GM13977 (cell line): ENCODE measurements around the gene GIMAP8.
A peak's percentile ranks its signal among the peaks of the same experiment; 100 is the strongest.

ENCODE experiments used
- DNase-seq: peaks from one replicate; pipeline ENCODE4 v3.0.0; 2012; ENCODE audit warnings: low spot score
- CTCF ChIP-seq: IDR thresholded peaks from 2 replicates; pipeline ENCODE4 v1.5.1; 2012; ENCODE audit warnings: mild to moderate bottlenecking, control low read depth; ENCODE audit not compliant: insufficient read depth; ENCODE audit errors: extremely low read depth, missing control alignments
- in situ Hi-C: fragments of 300-500 bp; cut with MboI; formaldehyde crosslinking; loops from one replicate; pipeline ENCODE4 v1.12.0; 2022; ENCODE audit warnings: low sequenced_read_pairs, low pct_unique_long_range_greater_than_20kb, mixed read lengths, inconsistent platforms; ENCODE audit not compliant: unreplicated experiment

Gene GIMAP8

DNA sequence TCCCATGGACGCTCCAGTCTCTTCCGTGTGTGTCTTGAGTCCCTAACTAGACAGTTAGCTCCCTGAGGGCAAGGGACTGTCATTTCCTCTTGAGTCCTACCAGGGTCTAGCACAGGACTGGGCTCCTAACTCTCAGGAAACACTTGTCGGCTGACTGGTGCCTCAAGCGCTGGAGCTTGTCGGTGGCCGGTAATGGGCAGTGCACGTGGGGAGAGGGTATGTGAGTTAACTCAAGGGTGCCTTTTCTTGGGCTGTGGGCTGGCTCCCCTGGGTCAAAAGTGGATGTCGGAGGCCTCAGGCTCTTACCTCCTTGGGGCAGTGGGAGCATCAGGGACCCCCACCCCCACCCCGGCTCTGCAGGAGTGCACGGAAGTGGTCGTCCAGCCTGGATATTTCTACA is 38.4 kb upstream of the GIMAP8 start:
- TF ChIP-seq CTCF: no peak
- DNase-seq: no peak
- in situ Hi-C loops: no loop called here

- no peak for DNase-seq
- in situ Hi-C loops: no loop called here
- no peak for TF ChIP-seq CTCF
Observed at GRCh38 chr7:150412518-150413488, 37.6 kb upstream of the GIMAP8 start.

DNA sequence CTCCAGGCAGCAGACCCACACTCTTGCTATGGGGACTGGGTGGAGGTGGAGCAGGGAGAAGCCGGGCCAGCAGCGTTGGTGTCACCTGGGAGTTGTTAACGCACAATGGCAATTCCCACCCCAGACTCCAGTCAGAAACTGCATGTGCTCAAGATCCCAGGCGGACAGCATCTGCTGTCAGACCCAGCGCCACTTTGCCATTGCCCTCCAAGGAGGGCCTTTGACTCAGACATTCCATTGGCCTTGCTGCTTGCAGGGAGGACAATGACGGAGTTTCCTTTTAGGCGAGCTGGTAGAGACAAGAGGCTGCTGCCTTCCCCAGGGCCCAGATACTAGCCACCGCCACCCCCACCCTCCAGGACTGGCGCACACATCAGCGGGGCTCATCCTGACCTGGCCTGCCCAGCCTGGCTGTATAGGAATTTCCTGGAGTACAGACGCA is 36.8 kb upstream of the GIMAP8 start:
- no peak for TF ChIP-seq CTCF
- DNase-seq: no peak
- in situ Hi-C loops: no loop called here

- in situ Hi-C loops: no loop called here
- DNase-seq: no peak
- no peak for TF ChIP-seq CTCF
Observed at GRCh38 chr7:150415161-150416153, 35.0 kb upstream of the GIMAP8 start.

- in situ Hi-C loops: no loop called here
- no peak for DNase-seq
- no peak for TF ChIP-seq CTCF
Observed at GRCh38 chr7:150417239-150417638, 33.2 kb upstream of the GIMAP8 start.

GRCh38 chr7:150417863-150418262 is 32.6 kb upstream of the GIMAP8 start:
- peak; percentile 40 for TF ChIP-seq CTCF
- in situ Hi-C loops: no loop called here
- DNase-seq: no peak
